OCI-M2 (cell line): ENCODE measurements around the gene PPP2R3B.
"Not testable (repeated sequence)": the region's sequence is repeated elsewhere in the genome, so short reads cannot be mapped to it uniquely, and the experiment has no call there.

ENCODE experiments used
- DNase-seq: peaks from one replicate; lab custom pipeline; 2025; ENCODE audit not compliant: unreplicated experiment; lab: John Stamatoyannopoulos, UW

The PPP2R3B gene

DNA sequence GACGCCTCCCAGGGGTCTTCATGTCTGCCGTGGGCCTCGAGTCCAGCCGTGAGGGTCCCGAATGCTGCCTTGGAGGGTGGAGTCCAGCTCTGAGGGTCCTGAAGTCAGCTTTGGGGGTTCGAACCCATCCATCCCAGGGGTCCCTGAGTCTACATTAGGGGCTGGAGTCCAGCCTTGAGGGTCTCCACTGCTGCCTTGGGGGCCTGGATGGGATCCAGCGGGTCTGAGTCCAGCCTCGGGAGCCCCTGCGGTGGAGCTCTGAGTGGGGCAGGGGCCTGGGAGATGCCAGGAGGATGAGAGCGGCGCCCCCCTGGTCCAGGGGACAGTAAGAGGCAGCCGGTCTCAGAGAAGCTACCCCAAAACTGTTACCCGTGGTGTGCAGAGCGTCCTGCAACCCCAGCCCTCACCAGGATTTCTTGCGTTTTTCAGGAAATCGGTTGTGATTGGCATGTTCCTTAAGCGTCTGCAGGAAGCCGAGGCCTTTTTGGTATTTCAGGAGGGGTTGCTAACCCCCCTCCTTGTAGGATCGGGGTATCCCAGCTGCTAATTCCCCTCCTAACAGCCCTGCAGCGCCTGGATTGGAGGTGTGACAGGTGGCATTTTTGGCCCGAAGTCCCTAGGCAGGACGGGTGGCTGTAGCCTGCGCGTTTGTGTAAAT lies 66.5 kb downstream of the PPP2R3B start:
- no peak for DNase-seq

DNA sequence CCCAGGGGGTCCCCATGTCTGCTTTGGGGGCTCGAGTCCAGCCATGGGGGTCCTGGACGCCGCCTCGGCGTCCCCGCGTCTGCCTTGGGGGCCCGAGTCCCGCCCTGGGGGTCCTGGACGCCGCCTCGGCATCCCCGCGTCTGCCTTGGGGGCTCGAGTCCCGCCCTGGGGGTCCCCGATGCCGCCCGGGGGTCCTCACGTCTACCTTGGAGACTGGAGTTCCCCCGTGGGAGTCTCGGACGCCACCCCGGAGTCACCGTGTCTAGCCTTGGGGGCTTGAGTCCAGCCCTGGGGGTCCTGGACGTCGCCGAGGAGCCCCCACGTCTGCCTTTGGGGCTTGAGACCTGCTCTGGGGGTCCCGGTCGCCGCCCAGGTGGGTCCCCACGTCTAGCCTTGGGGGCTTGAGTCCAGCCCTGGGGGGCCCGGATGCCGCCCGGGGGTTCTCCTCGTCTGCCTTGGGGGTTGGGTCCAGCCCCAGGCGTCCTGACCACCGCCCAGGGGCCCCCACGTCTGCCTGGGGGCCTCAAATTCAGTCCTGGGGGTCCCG lies 67.1 kb downstream of the PPP2R3B start:
- DNase-seq, result no peak

DNA sequence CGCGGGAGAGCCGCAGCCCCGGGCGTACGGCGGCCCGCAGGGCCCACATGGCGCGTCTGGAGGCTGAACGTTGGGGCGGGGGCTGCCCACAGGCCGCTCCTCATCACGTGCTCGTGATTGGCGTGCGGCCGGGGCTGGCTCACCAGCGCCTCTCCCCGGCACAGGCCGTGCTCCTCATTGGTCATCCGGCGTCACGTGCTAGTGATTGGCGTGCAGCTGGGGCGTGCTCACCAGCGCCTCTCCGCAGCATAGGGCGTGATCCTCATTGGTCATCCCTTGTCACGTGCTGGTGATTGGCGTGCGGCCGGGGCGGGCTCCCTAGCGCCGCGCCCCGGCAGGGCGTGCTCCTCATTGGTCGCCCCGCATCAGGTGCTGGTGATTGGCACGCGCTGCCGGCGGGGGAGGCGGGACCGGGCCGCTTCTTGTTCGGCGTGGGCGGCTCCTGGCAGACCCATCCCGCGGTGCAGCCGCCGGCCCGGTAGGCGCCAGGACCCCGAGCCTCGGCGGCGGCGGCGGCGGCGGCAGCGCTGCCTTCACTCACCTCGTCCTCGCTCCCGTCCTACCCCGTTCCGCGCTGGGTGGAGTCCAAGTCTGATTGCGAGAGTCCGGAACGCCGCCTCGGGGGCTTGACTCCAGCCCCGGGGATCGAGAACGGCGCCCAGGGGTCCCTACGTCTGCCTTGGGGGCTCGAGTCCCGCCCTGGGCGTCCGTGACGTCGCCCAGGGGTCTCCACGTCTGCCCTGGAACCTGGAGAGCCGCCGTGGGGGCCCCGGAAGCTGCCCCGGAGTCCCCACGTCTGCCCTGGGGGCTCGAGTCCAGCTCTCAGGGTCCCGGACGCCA lies 67.7 kb downstream of the PPP2R3B start, which contains the start of gene GTPBP6:
TSS of gene GTPBP6 (minus strand) at position 58 of the 840 bp plus-strand sequence. CDS start at position 49, 9 bp downstream.
- DNase-seq, result no peak

DNA sequence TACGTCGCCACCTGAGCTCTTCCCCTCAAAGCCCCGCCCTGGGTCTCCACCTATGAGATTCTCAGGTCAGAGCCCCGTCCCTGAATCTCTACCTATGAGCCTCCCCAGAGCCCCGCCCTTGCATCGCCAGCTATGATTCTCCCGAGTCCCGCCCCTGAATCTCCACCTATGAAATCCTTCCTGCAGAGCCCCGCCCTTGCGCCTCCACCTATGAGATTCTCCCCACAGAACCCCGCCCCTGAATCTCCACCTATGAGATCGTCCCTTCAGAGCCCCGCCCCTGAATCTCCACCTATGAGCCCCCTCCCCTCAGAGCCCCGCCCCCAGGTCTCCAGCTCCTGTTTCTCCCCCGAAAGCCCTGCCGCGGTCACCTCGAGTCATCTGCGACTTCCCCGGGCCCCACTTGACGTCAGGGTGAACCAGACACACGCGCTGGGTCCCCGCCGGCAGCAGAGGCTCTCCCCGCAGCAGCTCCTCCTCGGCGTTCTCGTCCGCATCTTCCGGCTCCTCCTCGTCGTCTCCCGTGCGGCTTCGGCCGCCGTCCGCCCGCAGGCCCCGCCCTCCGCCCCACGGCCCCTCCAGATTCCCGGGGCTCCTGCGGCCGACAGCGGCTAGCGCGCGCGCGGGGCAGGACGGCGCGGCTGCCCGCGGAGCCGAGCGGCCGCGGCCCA lies 68.5 kb downstream of the PPP2R3B start:
- DNase-seq, result no peak

DNA sequence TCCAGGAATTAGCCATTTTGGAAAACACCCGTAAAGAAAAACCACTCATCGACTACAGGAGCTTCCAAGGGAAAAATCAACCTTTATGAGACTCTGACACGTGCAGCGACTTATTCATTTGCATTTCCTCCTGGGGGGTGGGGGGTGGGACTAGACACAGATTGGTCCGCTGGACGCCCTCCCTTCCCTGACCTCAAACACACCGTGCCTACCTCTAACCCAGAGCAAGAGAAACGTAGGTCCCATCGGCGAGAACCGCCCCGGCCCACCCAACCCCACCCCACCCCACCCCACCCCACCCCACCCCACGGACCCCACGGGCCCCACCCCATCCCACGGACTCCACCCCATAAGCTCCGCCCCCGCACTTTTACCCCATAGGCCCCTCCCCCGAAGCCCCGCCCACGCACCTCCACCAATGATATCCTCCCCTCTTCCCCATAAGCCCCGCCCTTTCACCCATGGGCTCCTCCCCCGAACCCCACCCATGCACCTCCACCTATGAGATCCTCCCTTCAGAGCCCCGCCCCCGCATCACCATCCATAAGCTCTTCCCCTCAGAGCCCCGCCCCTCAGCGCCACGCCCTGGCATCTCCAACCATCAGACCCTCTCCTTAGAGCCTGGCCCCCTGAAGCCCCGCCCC lies 69.2 kb downstream of the PPP2R3B start:
- DNase-seq, result no peak

DNA sequence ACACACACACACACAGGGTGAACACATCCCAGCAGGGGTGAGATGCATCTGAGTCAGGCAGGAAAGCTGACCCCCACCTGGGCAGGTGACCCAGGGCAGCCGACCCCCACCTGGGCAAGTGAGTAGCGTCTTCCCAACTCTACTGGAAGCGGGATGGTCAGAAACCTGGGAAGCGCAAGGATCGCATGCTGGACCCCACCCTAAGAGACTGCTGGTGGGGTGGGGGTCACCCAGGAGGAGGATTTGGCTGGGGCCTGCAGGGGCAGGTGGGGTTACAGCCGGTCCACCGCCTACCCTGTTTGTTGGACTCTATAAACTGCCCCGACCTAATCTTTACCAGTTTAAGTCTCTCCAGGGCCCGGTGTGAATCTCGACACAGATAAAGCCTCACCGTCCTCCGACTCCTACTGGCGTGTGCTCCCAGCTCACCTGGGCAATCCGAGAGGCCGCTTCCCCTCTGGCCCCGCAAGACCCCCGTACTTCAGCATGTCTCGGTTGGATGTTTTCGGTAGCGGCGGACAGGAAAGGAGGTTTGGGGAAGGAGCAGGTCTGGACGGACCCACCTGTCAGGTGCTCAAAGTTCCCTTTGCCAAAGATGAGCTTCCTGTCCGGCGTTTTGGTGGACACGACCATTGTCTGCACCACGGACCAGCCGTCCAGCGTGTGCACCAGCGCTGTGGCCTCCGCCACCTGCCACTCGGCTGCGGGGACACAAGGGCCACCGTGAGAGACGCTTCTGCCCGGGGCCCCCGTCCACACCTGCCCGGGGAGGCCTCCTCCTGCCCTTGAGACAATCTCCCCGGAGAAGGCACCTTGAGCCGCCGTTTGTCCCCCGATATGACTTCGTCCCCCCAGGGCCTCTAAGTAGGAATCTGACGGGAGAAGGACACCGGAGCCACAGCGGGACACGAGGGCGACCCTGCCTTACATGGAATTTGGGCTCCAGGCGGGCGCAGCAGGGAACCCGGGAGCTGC lies 70.1 kb downstream of the PPP2R3B start:
- DNase-seq, result no peak

DNA sequence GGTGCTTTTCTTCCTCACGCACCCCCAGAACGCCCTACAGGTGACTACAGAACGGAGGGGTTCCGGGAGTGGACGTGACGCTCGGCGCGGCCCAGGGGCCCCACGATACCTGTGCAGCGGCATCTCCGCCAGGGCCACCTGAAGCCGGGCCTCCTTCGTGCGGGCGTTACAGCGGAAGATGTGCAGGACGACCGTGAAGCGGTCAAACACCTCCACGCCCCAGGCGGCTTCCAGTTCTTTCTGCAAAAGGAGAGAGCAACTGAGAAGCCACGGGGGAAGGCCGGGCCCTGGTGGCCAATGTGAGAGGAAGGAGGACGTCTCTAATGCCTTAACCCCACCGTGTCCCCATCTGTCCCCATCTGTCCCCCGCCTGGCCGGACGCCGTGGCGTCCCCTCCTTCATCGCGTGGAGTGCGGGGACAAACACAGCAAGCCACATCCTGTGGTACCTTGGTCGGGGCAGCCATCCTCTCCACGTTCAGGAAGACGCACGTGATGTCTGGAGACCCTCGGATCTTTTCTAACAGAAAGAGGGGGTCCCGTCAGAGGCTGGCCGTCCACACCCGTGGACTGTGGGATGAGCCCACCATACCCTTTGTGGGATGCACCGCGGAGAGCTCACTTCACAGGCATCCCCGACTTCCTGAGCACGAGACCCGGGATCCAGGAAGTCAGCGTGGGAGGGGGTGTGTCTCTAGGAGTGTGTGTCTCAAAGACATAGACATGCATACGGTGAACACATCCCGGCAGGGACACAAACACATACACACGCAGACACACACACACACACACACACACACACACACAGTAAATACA lies 71.7 kb downstream of the PPP2R3B start:
- no peak for DNase-seq

DNA sequence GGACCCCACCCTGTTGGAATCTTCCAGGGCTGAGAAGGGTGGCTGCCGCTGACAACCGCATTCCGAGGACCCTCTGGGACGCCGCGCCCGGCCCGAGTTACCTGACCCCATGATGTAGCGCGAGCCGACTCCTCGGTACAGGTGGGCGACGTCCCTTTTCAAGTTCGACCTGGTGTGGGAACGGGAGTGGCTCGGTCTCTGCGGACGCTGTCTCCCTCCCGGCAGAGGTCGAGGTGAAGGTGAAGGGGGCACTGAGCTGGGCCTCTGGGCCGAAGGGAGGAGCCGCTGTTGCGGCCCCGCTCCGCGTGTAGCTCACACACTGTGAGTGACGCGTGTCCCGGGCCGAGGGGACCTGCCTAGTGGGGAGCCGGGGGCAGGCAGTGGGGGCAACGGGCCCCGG lies 72.7 kb downstream of the PPP2R3B start:
- DNase-seq, result no peak

DNA sequence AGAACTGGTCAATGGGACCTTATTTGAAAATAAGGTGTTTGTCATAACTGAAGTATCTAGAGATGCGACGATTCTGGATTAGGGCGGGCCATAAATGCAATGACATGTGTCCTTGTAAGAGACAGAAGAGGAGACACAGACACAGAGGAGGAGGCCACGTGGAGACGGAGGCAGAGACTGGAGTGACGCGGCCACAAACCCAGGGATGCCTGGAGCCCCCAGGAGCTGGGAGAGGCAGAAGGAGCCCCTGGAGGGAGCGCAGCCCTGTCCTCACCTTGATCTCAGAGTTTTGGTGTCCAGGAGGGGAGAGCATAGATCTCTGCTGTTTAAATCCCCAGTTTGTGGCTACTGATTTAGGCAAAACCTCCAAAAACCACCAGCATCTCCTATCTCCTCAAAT lies 73.2 kb downstream of the PPP2R3B start:
- DNase-seq, result no peak

DNA sequence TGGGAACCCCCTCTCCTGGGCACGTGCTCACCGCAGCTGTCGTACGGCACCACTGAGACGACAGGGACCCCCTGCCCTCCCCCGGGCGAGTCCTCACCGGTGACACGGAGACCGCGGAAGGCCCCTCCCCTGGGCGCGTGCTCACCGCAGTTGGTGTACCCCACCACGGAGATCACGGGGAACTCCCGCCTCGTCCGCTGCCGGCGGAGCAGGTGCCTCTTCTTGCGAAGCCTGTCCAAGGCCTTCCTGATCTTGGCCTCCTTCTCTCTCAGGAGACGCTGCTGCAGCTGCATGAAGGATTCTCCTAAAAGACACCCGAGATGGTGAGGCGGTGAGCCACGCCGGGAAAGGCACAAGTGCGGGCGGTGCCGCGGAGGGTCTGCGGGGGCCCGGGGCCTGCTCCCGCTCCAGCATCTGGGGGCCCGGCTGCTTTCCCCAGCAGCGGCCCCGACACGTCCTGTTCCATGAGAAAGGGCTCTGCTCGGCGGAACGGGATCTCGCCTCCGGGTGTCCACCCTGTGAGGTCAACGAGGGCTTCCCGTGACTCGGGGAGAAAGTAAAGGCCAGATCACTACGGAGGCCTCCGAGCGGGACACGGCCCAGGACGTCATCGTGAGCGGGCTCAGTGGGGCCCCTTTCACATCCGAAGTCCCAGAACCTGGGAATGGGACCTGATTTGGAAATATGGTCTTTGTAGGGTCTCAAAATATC lies 73.9 kb downstream of the PPP2R3B start:
- no peak for DNase-seq

DNA sequence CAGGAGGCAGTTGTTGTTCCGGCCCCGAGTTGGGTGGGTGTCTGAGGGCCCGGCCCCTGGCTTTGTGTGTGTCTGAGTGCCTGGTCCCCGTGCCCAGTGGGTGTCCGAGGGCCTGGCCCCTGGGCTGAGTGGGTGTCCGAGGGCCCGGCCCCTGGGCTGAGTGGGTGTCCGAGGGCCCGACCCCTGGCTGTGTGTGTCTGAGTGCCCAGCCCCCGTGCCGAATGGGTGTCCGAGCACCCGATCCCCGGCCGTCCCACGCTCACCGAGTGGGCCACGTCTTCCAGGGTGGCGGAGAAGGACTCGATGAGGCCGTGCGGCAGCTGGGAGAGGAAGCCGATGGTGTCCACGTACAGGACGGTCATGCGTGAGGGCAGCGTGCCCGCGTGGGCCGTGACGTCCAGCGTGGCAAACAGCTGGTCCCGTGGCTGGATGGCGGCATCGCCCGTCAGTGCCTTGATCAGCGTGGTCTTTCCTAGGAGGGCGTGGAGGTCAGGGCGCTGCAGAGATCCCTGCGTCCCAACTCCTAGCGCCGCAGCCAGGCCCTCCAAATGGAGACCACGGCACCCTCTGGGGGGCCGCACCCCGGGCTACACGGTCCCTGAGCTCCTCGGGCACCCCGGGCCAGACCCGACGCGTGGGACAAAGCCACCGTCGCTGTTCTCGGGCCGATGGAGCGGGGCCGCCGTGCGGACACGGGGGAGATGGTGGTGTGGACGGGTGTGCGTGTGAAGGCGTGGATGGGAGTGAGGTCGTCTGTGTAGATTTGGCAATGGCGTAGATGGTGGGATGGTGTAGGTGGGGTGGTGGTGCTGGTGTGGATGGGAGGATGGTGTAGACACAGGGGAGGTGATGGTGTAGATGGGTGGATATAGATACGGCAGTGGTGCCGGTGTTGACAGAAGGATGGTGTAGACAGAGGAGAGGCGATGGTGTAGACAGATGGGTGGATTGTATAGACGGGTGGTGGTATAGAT lies 75.3 kb downstream of the PPP2R3B start:
- no peak for DNase-seq

DNA sequence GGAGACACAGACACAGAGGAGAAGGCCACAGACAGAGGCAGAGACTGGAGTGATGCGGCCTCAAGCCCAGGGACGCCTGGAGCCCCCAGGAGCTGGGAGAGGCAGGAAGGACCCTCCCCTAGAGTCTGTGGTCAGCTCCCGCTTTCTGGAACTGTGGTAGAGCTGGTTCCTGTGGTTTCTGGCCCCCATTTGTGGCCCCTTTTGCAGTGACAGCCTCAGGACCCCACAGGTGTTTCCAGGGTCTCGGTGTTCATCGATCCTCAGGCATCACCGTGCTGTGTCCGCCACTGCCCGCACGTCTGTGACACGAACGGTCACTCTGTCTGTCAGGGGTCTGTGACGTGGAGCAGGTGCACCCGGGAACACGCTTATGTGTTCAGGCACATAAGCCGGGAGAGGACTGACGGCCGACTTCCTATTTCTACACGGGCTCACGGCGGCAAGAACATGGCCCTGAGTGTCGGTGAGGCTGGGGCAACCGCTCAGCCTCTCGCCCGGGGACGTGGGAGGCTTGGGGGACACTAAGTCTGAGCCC lies 76.0 kb downstream of the PPP2R3B start:
- no peak for DNase-seq

DNA sequence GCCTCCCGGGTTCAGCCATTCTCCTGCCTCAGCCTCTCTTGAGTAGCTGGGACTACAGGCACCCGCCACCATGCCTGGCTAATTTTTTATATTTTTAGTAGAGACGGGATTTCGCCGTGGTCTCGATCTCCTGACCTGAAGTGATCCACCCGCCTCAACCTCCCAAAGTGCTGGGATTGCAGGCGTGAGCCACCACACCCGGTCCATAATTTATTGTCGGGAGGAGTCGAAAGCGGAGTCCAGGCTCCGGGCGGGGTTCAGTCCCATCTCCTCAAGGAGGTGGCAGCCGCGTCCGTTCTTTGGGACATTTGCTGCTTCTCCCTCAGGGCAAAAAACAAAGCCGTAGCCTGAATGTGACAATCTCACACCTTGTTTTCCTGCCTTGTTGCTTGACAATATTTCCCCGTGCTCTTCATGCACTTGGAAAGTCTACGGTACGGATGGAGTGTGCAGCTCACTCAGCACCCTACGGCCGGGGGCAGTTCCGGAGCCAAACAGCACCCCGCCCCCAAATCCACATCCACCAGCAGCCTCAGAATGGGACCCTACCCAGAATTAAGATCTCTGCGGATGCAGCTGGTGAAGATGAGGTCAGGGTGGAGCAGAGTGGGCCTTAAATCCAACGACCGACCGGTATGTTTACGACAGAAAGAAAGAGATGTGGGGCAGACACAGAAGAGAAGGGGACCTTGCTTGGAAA lies 77.7 kb downstream of the PPP2R3B start:
- no peak for DNase-seq

DNA sequence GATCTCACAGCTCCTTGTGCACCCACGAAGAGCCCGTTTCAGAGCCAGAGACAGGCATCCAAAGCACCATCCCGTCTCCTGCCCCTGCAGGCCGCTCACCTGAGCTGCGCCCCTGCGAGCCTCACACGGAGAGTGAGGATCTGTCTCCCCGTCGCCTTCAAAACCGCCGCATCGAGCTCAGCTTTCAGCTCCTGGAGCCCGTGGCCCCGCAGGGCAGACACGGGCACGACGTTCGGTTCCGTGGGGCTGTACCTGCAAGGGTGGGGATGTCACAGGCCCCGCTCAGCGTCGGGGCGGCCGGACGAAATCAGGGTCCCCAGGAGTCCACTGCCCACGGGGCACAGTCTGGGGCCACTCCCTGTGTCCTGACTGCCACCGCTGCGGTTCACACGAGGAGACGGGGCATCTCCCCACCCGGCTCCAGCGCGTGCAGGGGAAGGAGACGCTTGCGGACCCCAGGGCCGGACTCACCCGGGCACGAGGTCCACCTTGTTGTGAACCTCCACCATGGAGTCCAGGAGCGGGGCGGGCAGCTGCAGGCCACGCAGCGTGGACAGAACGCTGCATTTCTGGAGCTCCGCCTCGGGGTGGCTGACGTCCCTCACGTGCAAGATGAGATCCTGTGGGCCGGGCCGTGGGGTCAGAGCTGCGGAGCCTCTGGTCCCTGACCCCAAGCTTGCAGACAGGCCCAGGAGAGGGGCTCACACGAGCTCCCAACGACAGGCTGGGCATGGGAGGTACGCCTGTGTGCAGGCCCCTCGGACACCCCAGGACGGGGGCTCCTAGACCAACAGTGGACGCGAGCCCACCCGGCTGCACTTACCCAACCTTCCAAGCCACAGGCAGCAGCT lies 79.2 kb downstream of the PPP2R3B start:
- no peak for DNase-seq

DNA sequence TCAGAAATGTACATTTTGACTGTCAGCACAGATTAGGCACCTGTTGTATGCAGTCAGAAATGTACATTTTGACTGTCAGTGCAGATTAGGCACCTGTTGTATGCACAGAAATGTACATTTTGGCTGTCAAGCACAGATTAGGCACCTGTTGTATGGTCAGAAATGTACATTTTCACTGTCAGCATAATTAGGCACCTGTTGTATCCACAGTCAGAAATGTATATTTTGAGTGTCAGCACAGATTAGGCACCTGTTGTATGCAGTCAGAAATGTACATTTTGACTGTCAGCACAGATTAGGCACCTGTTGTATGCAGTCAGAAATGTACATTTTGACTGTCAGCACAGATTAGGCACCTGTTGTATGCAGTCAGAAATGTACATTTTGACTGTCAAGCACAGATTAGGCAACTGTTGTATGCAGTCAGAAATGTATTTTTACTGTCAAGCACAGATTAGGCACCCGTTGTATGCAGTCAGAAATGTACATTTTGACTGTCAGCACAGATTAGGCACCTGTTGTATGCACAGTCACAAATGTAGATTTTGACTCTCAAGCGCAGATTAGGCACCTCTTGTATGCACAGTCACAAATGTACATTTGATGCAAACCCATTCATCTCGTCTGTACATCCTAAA lies 80.0 kb downstream of the PPP2R3B start:
- not testable (repeated sequence) for DNase-seq
